Chondrocyte (in vitro differentiated cells): Measurements from ENCODE around the gene ABCD3. TPM values are rescaled to one million over a fixed set of nuclear protein-coding genes. Genes with fewer than 3 reads are reported as not detected.

Experiments used
- DNase-seq: peaks from one replicate; pipeline ENCODE4 v3.0.0; 2021; ENCODE audit warnings: mixed read lengths, low spot score
- H3K27ac Mint-ChIP-seq: one replicate; pipeline ENCODE4 v1.8.0; 2021; ENCODE audit warnings: mild to moderate bottlenecking, moderate library complexity, mixed read lengths; ENCODE audit not compliant: unreplicated experiment
- H3K27me3 Mint-ChIP-seq: 2 replicates; pipeline ENCODE4 v1.8.0; 2021; ENCODE audit warnings: low read depth, mixed read lengths
- H3K36me3 Mint-ChIP-seq: 2 replicates; pipeline ENCODE4 v1.8.0; 2021; ENCODE audit warnings: low read depth, mixed read lengths
- H3K4me1 Mint-ChIP-seq: 2 replicates; pipeline ENCODE4 v1.8.0; 2021; ENCODE audit warnings: low read depth, mild to moderate bottlenecking, mixed read lengths
- H3K4me3 Mint-ChIP-seq: one replicate; pipeline ENCODE4 v1.8.0; 2021; ENCODE audit warnings: mild to moderate bottlenecking, moderate library complexity, mixed read lengths; ENCODE audit not compliant: unreplicated experiment
- H3K9me3 Mint-ChIP-seq: 2 replicates; pipeline ENCODE4 v1.8.0; 2021; ENCODE audit warnings: low read depth, mixed read lengths
- total RNA-seq: library from RNA; stranded (reverse); gene quantifications from 3 replicates; pipeline ENCODE4 v1.2.1, GENCODE V29; 2021
- TF ChIP-seq, protein P1 (sequence below): fragments of 200-600 bp; sonication (generic); IDR thresholded peaks from 2 replicates; pipeline ENCODE4 v1.5.0; 2021; ENCODE audit warnings: antibody characterized with exemption, mild to moderate bottlenecking, moderate library complexity

Gene ABCD3
- total RNA-seq, 1 donor from 2014 or later, result 36.1 TPM

DNA sequence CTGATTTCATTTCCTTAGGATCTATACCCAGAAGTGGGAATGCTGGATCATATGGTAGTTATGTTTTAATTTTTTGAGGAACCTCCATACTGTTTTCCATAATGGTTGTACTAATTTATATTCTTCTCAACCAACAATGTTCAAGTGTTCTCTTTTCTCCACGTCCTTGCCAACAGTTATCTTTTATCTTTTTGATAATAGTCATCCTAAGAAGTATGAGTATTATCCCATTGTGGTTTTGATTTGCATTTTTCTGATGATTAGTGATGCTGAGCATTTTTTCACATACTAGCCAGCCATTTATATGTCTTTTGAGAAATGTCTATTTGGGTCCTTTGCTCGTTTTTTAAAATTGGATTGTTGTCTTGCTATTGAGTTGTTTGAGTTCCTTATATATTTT is 38.5 kb downstream of the ABCD3 start:
- TF ChIP-seq, protein P1, sequence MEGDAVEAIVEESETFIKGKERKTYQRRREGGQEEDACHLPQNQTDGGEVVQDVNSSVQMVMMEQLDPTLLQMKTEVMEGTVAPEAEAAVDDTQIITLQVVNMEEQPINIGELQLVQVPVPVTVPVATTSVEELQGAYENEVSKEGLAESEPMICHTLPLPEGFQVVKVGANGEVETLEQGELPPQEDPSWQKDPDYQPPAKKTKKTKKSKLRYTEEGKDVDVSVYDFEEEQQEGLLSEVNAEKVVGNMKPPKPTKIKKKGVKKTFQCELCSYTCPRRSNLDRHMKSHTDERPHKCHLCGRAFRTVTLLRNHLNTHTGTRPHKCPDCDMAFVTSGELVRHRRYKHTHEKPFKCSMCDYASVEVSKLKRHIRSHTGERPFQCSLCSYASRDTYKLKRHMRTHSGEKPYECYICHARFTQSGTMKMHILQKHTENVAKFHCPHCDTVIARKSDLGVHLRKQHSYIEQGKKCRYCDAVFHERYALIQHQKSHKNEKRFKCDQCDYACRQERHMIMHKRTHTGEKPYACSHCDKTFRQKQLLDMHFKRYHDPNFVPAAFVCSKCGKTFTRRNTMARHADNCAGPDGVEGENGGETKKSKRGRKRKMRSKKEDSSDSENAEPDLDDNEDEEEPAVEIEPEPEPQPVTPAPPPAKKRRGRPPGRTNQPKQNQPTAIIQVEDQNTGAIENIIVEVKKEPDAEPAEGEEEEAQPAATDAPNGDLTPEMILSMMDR, result no peak
- H3K4me3 Mint-ChIP-seq, result no peak overlapping the region
- no peak overlapping the region for H3K27ac Mint-ChIP-seq
- no peaks in the 10 kb centered on the region for H3K4me1 Mint-ChIP-seq
- H3K27me3 Mint-ChIP-seq, result no peaks in the 10 kb centered on the region
- H3K36me3 Mint-ChIP-seq, result peaks cover 20% of the 10 kb centered on the region
- DNase-seq, result no peak
- peaks cover 12% of the 10 kb centered on the region for H3K9me3 Mint-ChIP-seq

GRCh38 chr1:94462606-94463005 is 44.4 kb downstream of the ABCD3 start:
- H3K27ac Mint-ChIP-seq, result no peak overlapping the region
- no peak overlapping the region for H3K4me3 Mint-ChIP-seq
- peaks cover 4% of the 10 kb centered on the region for H3K9me3 Mint-ChIP-seq
- H3K36me3 Mint-ChIP-seq, result peaks cover 21% of the 10 kb centered on the region
- TF ChIP-seq, protein P1, result no peak
- no peaks in the 10 kb centered on the region for H3K4me1 Mint-ChIP-seq
- no peaks in the 10 kb centered on the region for H3K27me3 Mint-ChIP-seq
- DNase-seq, result no peak

DNA sequence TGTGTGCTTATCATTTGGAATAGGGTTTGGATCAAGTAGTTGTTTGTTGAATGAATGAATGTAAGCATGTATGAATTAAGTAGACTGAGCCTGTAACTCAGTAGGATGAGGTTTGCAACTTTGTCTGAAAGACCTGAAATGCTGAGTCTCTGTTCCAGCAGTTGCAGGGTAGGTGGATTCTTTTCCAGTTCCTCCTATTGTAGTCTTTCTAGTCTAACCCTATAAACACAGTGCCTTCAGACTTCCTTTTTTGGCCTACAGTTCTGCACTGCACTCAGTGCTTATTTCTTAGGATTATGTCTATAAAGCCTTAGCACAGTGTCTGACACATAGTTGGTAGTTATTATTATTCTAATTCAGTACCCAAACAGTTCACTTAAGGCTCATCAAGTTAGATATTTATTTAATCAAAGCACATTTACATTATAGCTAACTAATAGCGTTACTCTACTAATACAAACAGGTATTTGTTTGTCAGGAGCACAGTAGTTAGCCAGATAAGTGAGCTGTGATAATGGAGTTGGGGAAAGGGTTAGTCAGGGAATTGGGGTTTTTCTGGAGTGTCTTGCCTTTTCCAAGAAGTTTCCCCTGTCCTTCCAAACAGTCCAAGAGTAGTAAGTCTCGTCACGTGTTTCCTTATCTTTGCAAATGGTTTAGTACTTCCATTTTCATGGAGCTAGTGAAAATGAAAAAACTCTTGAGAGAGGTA is 45.0 kb downstream of the ABCD3 start:
- TF ChIP-seq, protein P1, result no peak
- Mint-ChIP-seq H3K27me3 (no peaks in the 10 kb centered on the region), H3K27ac (no peak overlapping the region), H3K4me3 (no peak overlapping the region), H3K36me3 (peaks cover 20% of the 10 kb centered on the region), H3K9me3 (peaks cover 4% of the 10 kb centered on the region), H3K4me1 (no peaks in the 10 kb centered on the region)
- DNase-seq, result no peak

GRCh38 chr1:94463765-94464330 is 45.7 kb downstream of the ABCD3 start:
- peaks cover 4% of the 10 kb centered on the region for H3K9me3 Mint-ChIP-seq
- DNase-seq, result no peak
- no peak overlapping the region for H3K4me3 Mint-ChIP-seq
- TF ChIP-seq, protein P1, result peak; percentile 77
- H3K27me3 Mint-ChIP-seq, result no peaks in the 10 kb centered on the region
- peaks cover 20% of the 10 kb centered on the region for H3K36me3 Mint-ChIP-seq
- peaks cover 3% of the 10 kb centered on the region for H3K4me1 Mint-ChIP-seq
- H3K27ac Mint-ChIP-seq, result no peak overlapping the region

GRCh38 chr1:94468708-94469107 is 50.5 kb downstream of the ABCD3 start:
- no peaks in the 10 kb centered on the region for H3K27me3 Mint-ChIP-seq
- TF ChIP-seq, protein P1, result no peak
- no peak for DNase-seq
- H3K9me3 Mint-ChIP-seq, result no peaks in the 10 kb centered on the region
- H3K4me3 Mint-ChIP-seq, result no peak overlapping the region
- peaks cover 9% of the 10 kb centered on the region for H3K4me1 Mint-ChIP-seq
- no peak overlapping the region for H3K27ac Mint-ChIP-seq
- peaks cover 14% of the 10 kb centered on the region for H3K36me3 Mint-ChIP-seq
